SK-N-SH treated with all-trans-retinoic acid at 6 μM for 48 hours (cell line): Measurements from ENCODE around the gene RAD51B.

Experiments used
- ATAC-seq: fragments of 200-7000 bp; cut with Tn5 transposase; 3 replicates; pipeline ENCODE4 v1.9.1; 2020; ENCODE audit warnings: mild to moderate bottlenecking, moderate library complexity
- ARNTL ChIP-seq: fragments of 450-650 bp; formaldehyde crosslinking; IDR thresholded peaks from 2 replicates; pipeline ENCODE4 v1.5.0; 2020; ENCODE audit warnings: low read depth, mild to moderate bottlenecking, moderate library complexity, borderline replicate concordance
- BACH2 ChIP-seq: fragments of 250-450 bp; sonication (Bioruptor Pico); IDR thresholded peaks from 2 replicates; pipeline ENCODE4 v1.9.0; 2021; ENCODE audit warnings: mild to moderate bottlenecking, borderline replicate concordance
- CSRNP3 ChIP-seq: fragments of 250-450 bp; sonication (Bioruptor Pico); IDR thresholded peaks from 2 replicates; pipeline ENCODE4 v1.5.1; 2021; ENCODE audit warnings: mild to moderate bottlenecking, moderate library complexity
- ESRRG ChIP-seq: fragments of 250-450 bp; sonication (Bioruptor Pico); IDR thresholded peaks from 2 replicates; pipeline ENCODE4 v1.6.1; 2021; ENCODE audit warnings: mild to moderate bottlenecking
- ISL1 ChIP-seq: fragments of 250-450 bp; sonication (Bioruptor Pico); IDR thresholded peaks from 2 replicates; pipeline ENCODE4 v2.1.2; 2022; ENCODE audit warnings: mild to moderate bottlenecking, moderate library complexity
- OSR1 ChIP-seq: fragments of 250-450 bp; sonication (Bioruptor Pico); IDR thresholded peaks from 2 replicates; pipeline ENCODE4 v1.8.0; 2022; ENCODE audit warnings: moderate library complexity, mild to moderate bottlenecking, inconsistent platforms
- PATZ1 ChIP-seq: fragments of 250-450 bp; sonication (Bioruptor Pico); IDR thresholded peaks from 2 replicates; pipeline ENCODE4 v1.8.0; 2020; ENCODE audit warnings: mild to moderate bottlenecking, moderate library complexity, borderline replicate concordance
- RARB ChIP-seq: fragments of 250-450 bp; sonication (Bioruptor Pico); IDR thresholded peaks from 2 replicates; pipeline ENCODE4 v1.8.0; 2021; ENCODE audit warnings: mild to moderate bottlenecking, moderate library complexity
- SNAI2 ChIP-seq: fragments of 250-450 bp; sonication (Bioruptor Pico); IDR thresholded peaks from 2 replicates; pipeline ENCODE4 v1.5.0; 2020; ENCODE audit warnings: mild to moderate bottlenecking, moderate library complexity
- TCF4 ChIP-seq: fragments of 250-450 bp; sonication (Bioruptor Pico); IDR thresholded peaks from 2 replicates; pipeline ENCODE4 v1.8.0; 2021; ENCODE audit warnings: mild to moderate bottlenecking, moderate library complexity, borderline replicate concordance
- TOX ChIP-seq: fragments of 250-450 bp; sonication (Bioruptor Pico); IDR thresholded peaks from 2 replicates; pipeline ENCODE4 v1.8.0; 2021; ENCODE audit warnings: mild to moderate bottlenecking, moderate library complexity, borderline replicate concordance
- ZC3H10 ChIP-seq: fragments of 250-450 bp; sonication (Bioruptor Pico); IDR thresholded peaks from 2 replicates; pipeline ENCODE4 v1.5.1; 2021; ENCODE audit warnings: mild to moderate bottlenecking, moderate library complexity
- ZFP3 ChIP-seq: fragments of 250-450 bp; sonication (Bioruptor Pico); IDR thresholded peaks from 2 replicates; pipeline ENCODE4 v1.5.0; 2020; ENCODE audit warnings: mild to moderate bottlenecking, moderate library complexity
- ZFP30 ChIP-seq: fragments of 450-650 bp; formaldehyde crosslinking; IDR thresholded peaks from 2 replicates; pipeline ENCODE4 v1.5.0; 2022; ENCODE audit warnings: mild to moderate bottlenecking, moderate library complexity
- ZNF565 ChIP-seq: fragments of 450-650 bp; formaldehyde crosslinking; conservative IDR thresholded peaks from 2 replicates; pipeline ENCODE4 v1.5.0; 2020; ENCODE audit warnings: low read depth, mild to moderate bottlenecking, moderate library complexity
- ZNF70 ChIP-seq: fragments of 450-650 bp; formaldehyde crosslinking; IDR thresholded peaks from 2 replicates; pipeline ENCODE4 v1.5.0; 2020; ENCODE audit warnings: mild to moderate bottlenecking, moderate library complexity
- ZNF8 ChIP-seq: fragments of 450-650 bp; formaldehyde crosslinking; IDR thresholded peaks from 2 replicates; pipeline ENCODE4 v1.5.0; 2020; ENCODE audit warnings: mild to moderate bottlenecking, moderate library complexity
- TF ChIP-seq, protein P1 (sequence below): fragments of 250-450 bp; sonication (Bioruptor Pico); IDR thresholded peaks from 2 replicates; pipeline ENCODE4 v1.5.0; 2020; ENCODE audit warnings: mild to moderate bottlenecking, moderate library complexity
- TF ChIP-seq, protein P2 (sequence below): fragments of 250-450 bp; sonication (Bioruptor Pico); IDR thresholded peaks from 2 replicates; pipeline ENCODE4 v1.8.0; 2021; ENCODE audit warnings: low read depth, mild to moderate bottlenecking, moderate library complexity, borderline replicate concordance
- TF ChIP-seq, protein P3 (sequence below): fragments of 250-450 bp; sonication (Bioruptor Pico); IDR thresholded peaks from 2 replicates; pipeline ENCODE4 v1.5.1; 2020; ENCODE audit warnings: low read depth, mild to moderate bottlenecking, moderate library complexity

RAD51B gene

DNA sequence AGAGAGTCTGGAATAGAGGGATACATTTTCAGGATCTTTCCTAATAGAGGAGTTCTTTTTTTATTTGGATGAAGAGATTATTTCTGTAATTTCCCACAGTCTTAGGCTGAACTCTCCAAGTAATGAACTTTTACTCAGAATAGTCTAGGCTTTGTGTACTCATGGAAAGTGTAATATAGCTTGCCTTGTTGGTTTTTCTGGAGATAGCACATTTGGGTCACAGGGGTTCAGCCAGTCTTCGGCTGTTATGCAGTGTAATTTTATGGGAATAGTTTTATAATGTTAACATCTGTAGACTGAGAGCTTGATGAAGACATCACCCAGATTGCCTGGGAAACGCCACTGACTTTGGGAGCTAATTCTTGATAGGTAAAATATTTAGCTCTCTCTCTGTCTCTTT lies 450.8 kb downstream of the RAD51B start:
- no peak for ATAC-seq
- TF ChIP-seq OSR1 (CRISPR knock-in tag) (no peak), ZFP3 (CRISPR knock-in tag) (no peak), ZNF70 (CRISPR knock-in tag) (no peak), ISL1 (CRISPR knock-in tag) (no peak), TCF4 (CRISPR knock-in tag) (no peak), RARB (no peak)
- TF ChIP-seq, protein P1, sequence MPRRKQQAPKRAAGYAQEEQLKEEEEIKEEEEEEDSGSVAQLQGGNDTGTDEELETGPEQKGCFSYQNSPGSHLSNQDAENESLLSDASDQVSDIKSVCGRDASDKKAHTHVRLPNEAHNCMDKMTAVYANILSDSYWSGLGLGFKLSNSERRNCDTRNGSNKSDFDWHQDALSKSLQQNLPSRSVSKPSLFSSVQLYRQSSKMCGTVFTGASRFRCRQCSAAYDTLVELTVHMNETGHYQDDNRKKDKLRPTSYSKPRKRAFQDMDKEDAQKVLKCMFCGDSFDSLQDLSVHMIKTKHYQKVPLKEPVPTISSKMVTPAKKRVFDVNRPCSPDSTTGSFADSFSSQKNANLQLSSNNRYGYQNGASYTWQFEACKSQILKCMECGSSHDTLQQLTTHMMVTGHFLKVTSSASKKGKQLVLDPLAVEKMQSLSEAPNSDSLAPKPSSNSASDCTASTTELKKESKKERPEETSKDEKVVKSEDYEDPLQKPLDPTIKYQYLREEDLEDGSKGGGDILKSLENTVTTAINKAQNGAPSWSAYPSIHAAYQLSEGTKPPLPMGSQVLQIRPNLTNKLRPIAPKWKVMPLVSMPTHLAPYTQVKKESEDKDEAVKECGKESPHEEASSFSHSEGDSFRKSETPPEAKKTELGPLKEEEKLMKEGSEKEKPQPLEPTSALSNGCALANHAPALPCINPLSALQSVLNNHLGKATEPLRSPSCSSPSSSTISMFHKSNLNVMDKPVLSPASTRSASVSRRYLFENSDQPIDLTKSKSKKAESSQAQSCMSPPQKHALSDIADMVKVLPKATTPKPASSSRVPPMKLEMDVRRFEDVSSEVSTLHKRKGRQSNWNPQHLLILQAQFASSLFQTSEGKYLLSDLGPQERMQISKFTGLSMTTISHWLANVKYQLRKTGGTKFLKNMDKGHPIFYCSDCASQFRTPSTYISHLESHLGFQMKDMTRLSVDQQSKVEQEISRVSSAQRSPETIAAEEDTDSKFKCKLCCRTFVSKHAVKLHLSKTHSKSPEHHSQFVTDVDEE = no peak
- TF ChIP-seq, protein P2, sequence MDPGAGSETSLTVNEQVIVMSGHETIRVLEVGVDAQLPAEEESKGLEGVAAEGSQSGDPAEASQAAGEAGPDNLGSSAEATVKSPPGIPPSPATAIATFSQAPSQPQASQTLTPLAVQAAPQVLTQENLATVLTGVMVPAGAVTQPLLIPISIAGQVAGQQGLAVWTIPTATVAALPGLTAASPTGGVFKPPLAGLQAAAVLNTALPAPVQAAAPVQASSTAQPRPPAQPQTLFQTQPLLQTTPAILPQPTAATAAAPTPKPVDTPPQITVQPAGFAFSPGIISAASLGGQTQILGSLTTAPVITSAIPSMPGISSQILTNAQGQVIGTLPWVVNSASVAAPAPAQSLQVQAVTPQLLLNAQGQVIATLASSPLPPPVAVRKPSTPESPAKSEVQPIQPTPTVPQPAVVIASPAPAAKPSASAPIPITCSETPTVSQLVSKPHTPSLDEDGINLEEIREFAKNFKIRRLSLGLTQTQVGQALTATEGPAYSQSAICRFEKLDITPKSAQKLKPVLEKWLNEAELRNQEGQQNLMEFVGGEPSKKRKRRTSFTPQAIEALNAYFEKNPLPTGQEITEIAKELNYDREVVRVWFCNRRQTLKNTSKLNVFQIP = no peak
- TF ChIP-seq, all 23 proteins: peak for 0

DNA sequence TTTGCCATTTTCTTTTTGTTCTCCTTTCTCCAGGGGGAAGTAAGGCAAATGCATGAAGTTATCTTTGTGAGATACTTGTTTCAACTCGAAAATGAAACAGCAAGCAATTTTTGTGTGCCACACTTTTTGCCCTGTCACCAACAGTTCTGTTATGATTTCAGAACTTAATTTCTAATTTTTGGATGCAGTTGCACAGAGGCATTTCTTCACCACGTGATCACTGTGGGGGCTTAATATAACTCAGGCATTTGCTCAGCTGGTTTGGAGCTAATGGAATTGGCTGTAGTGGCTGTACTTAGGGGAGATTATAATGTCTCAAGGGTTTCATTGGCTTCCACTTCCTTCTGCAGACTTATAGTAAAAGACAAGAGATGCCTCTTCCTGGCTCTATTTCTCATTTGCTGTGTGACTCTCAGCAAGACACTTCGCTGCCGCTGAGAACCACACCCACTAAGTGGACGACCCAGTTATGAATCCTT lies 452.4 kb downstream of the RAD51B start:
- TF ChIP-seq OSR1 (CRISPR knock-in tag) (no peak), RARB (no peak), ESRRG (CRISPR knock-in tag) (no peak), PATZ1 (CRISPR knock-in tag) (no peak), ZNF70 (CRISPR knock-in tag) (no peak), CSRNP3 (no peak), ZNF565 (CRISPR knock-in tag) (no peak), TCF4 (CRISPR knock-in tag) (no peak), ZFP3 (CRISPR knock-in tag) (no peak), SNAI2 (CRISPR knock-in tag) (no peak), ZFP30 (CRISPR knock-in tag) (no peak), ARNTL (CRISPR knock-in tag) (no peak), ZC3H10 (no peak), ZNF8 (CRISPR knock-in tag) (no peak), BACH2 (CRISPR knock-in tag) (no peak), TOX (CRISPR knock-in tag) (no peak)
- TF ChIP-seq, protein P2 = no peak
- TF ChIP-seq, protein P3, sequence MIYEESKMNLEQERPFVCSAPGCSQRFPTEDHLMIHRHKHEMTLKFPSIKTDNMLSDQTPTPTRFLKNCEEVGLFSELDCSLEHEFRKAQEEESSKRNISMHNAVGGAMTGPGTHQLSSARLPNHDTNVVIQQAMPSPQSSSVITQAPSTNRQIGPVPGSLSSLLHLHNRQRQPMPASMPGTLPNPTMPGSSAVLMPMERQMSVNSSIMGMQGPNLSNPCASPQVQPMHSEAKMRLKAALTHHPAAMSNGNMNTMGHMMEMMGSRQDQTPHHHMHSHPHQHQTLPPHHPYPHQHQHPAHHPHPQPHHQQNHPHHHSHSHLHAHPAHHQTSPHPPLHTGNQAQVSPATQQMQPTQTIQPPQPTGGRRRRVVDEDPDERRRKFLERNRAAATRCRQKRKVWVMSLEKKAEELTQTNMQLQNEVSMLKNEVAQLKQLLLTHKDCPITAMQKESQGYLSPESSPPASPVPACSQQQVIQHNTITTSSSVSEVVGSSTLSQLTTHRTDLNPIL (CRISPR knock-in tag) = no peak
- TF ChIP-seq, protein P1 = no peak
- ATAC-seq = no peak
